GM21717 (cell line): Measurements from ENCODE around the gene HAUS8.
"Not testable (repeated sequence)": the region's sequence is repeated elsewhere in the genome, so short reads cannot be mapped to it uniquely, and the experiment has no call there.

Experiments
- ATAC-seq: cut with Tn5 transposase; IDR thresholded peaks from one replicate; pipeline ENCODE4 v1.9.1; 2021; ENCODE audit warnings: mild to moderate bottlenecking, moderate library complexity; ENCODE audit not compliant: unreplicated experiment

HAUS8 gene

GRCh38 chr19:17075035-17075863 is at the start of gene HAUS8, which contains the start of gene MYO9B:
TSS of gene HAUS8 (minus strand) at chr19:17075452. CDS start at chr19:17075422, 30 bp downstream.
TSS of gene MYO9B (plus strand) at chr19:17075777. CDS start at chr19:17101718, 25,941 bp downstream.
- peak; percentile 58 for ATAC-seq

- ATAC-seq: no peak
These were observed 48.8 kb upstream of the HAUS8 start for GRCh38 chr19:17124025-17124424.

- ATAC-seq: no peak
These were observed 47.8 kb upstream of the HAUS8 start for GRCh38 chr19:17123041-17123440.

GRCh38 chr19:17121736-17122293 is 46.6 kb upstream of the HAUS8 start:
- ATAC-seq: no peak

GRCh38 chr19:17118957-17119356 is 43.7 kb upstream of the HAUS8 start:
- no peak for ATAC-seq

- no peak for ATAC-seq
These were observed 41.9 kb upstream of the HAUS8 start for GRCh38 chr19:17116996-17117702.

GRCh38 chr19:17114414-17114831 is 39.2 kb upstream of the HAUS8 start:
- no peak for ATAC-seq

GRCh38 chr19:17113127-17113785 is 38.0 kb upstream of the HAUS8 start:
- no peak for ATAC-seq

GRCh38 chr19:17112700-17113099 is 37.4 kb upstream of the HAUS8 start:
- no peak for ATAC-seq

GRCh38 chr19:17112271-17112670 is 37.0 kb upstream of the HAUS8 start:
- no peak for ATAC-seq

GRCh38 chr19:17111766-17112165 is 36.5 kb upstream of the HAUS8 start:
- ATAC-seq: no peak

GRCh38 chr19:17110599-17110966 is 35.3 kb upstream of the HAUS8 start:
- no peak for ATAC-seq

- peak; percentile 35 for ATAC-seq
These were observed 34.8 kb upstream of the HAUS8 start for GRCh38 chr19:17109962-17110598.

GRCh38 chr19:17109300-17109699 is 34.0 kb upstream of the HAUS8 start:
- ATAC-seq: no peak

GRCh38 chr19:17108453-17108784 is 33.2 kb upstream of the HAUS8 start:
- ATAC-seq: no peak

- ATAC-seq: no peak
These were observed 32.5 kb upstream of the HAUS8 start for GRCh38 chr19:17107546-17108452.

GRCh38 chr19:17106964-17107363 is 31.7 kb upstream of the HAUS8 start:
- ATAC-seq: not testable (repeated sequence)

GRCh38 chr19:17105556-17105955 is 30.3 kb upstream of the HAUS8 start:
- no peak for ATAC-seq

GRCh38 chr19:17104679-17105078 is 29.4 kb upstream of the HAUS8 start:
- ATAC-seq: no peak

GRCh38 chr19:17103177-17103576 is 27.9 kb upstream of the HAUS8 start:
- ATAC-seq: no peak
